Smooth muscle cell (in vitro differentiated cells): ENCODE results near the gene PFKP. TPM values are rescaled to one million over a fixed set of nuclear protein-coding genes. Genes with fewer than 3 reads are reported as not detected.

ENCODE experiments used
- DNase-seq: peaks from one replicate; lab custom pipeline; 2025; ENCODE audit not compliant: unreplicated experiment; lab: John Stamatoyannopoulos, UW
- H2AFZ ChIP-seq: fragments of 200-600 bp; sonication (generic); 2 replicates; pipeline ENCODE4 v1.6.0; 2016; ENCODE audit warnings: antibody characterized with exemption, low read depth, mild to moderate bottlenecking
- H3F3A ChIP-seq: fragments of 200-600 bp; sonication (generic); 2 replicates; pipeline ENCODE4 v1.6.0; 2017; ENCODE audit warnings: antibody characterized with exemption, low read depth
- H3K27ac ChIP-seq: fragments of 200-600 bp; sonication (generic); 2 replicates; pipeline ENCODE4 v1.5.1; 2016; ENCODE audit warnings: low read depth, mild to moderate bottlenecking
- H3K27me3 ChIP-seq: fragments of 200-600 bp; sonication (generic); 2 replicates; pipeline ENCODE4 v1.6.1; 2016; ENCODE audit warnings: low read depth, mild to moderate bottlenecking
- H3K36me3 ChIP-seq: fragments of 200-600 bp; sonication (generic); 2 replicates; pipeline ENCODE4 v1.5.1; 2016; ENCODE audit warnings: low read depth
- H3K4me1 ChIP-seq: fragments of 200-600 bp; sonication (generic); 2 replicates; pipeline ENCODE4 v1.5.1; 2016; ENCODE audit warnings: low read depth
- H3K4me2 ChIP-seq: fragments of 200-600 bp; sonication (generic); 2 replicates; pipeline ENCODE4 v1.6.0; 2016; ENCODE audit warnings: mild to moderate bottlenecking
- H3K4me3 ChIP-seq: fragments of 200-600 bp; sonication (generic); 2 replicates; pipeline ENCODE4 v1.5.1; 2016; ENCODE audit warnings: mild to moderate bottlenecking
- H3K79me2 ChIP-seq: fragments of 200-600 bp; sonication (generic); 2 replicates; pipeline ENCODE4 v1.6.0; 2016; ENCODE audit warnings: low read depth, mild to moderate bottlenecking
- H3K9ac ChIP-seq: fragments of 200-600 bp; sonication (generic); 2 replicates; pipeline ENCODE4 v1.6.0; 2016; ENCODE audit warnings: low read depth
- H3K9me3 ChIP-seq: fragments of 200-600 bp; sonication (generic); replicated peaks from 2 replicates; pipeline ENCODE4 v1.5.1; 2016; ENCODE audit warnings: low read depth
- H4K20me1 ChIP-seq: fragments of 200-600 bp; sonication (generic); 2 replicates; pipeline ENCODE4 v1.6.0; 2016; ENCODE audit warnings: low read depth
- CTCF ChIP-seq: fragments of 200-600 bp; sonication (generic); IDR thresholded peaks from 2 replicates; pipeline ENCODE4 v1.5.1; 2017; ENCODE audit warnings: borderline replicate concordance, mild to moderate bottlenecking, antibody characterized with exemption; ENCODE audit not compliant: insufficient read depth, poor library complexity, severe bottlenecking
- WGBS: methylation state at CpG from one replicate; pipeline ENCODE4 v1.1.7; 2016; ENCODE audit warnings: low lambda C conversion rate; 5-methylcytosine and 5-hydroxymethylcytosine counted together
- polyA plus RNA-seq: library from polyadenylated mRNA; unstranded; fragments of >200 nt; fragmentation: Nextera tagmentation; extraction: Ambion mirVana; gene quantifications from 2 replicates; pipeline ENCODE4 v1.2.1, GENCODE V29; 2016
- total RNA-seq: library from RNA; depleted of rRNA; stranded (reverse); fragments of >200 nt; gene quantifications from 2 replicates; pipeline ENCODE4 v1.2.3, GENCODE V29; 2014

Gene PFKP
- total and polyA plus RNA-seq, 2 experiments from 2014 or later, result 178 to 203 TPM

- H3K4me1 ChIP-seq, result peaks cover 19% of the 10 kb centered on the region
- no peak overlapping the region for H3K4me2 ChIP-seq
- no peaks in the 10 kb centered on the region for H3K27me3 ChIP-seq
- H3F3A ChIP-seq, result peaks cover 13% of the 10 kb centered on the region
- no peak overlapping the region for H3K27ac ChIP-seq
- peaks cover 77% of the 10 kb centered on the region for H4K20me1 ChIP-seq
- no peak for DNase-seq
- no peaks in the 10 kb centered on the region for H3K36me3 ChIP-seq
- H3K4me3 ChIP-seq, result no peak overlapping the region
- H3K9ac ChIP-seq, result no peak overlapping the region
- no peaks in the 10 kb centered on the region for H3K9me3 ChIP-seq
- no peak overlapping the region for H2AFZ ChIP-seq
- TF ChIP-seq CTCF, result no peak
- H3K79me2 ChIP-seq, result peaks cover 92% of the 10 kb centered on the region
- 75% methylated on average over 10 of the region's 10 CpGs for WGBS
Observed at GRCh38 chr10:3074985-3075600, 7.7 kb downstream of the PFKP start.

- Histone ChIP-seq H3K9me3 (no peaks in the 10 kb centered on the region), H3K27ac (no peak overlapping the region), H4K20me1 (peaks cover 85% of the 10 kb centered on the region), H2AFZ (no peak overlapping the region), H3K27me3 (no peaks in the 10 kb centered on the region), H3K4me1 (peaks cover 19% of the 10 kb centered on the region), H3K36me3 (no peaks in the 10 kb centered on the region), H3K4me3 (no peak overlapping the region), H3K4me2 (no peak overlapping the region), H3F3A (peaks cover 9% of the 10 kb centered on the region), H3K9ac (no peak overlapping the region), H3K79me2 (peaks cover 91% of the 10 kb centered on the region)
- TF ChIP-seq CTCF, result no peak
- WGBS, result 94% methylated on average over 15 of the region's 16 CpGs
- no peak for DNase-seq
Observed at GRCh38 chr10:3076138-3076537, 8.8 kb downstream of the PFKP start.

GRCh38 chr10:3077509-3077908 lies 10.2 kb downstream of the PFKP start:
- peaks cover 17% of the 10 kb centered on the region for H3K4me1 ChIP-seq
- no peaks in the 10 kb centered on the region for H3K27me3 ChIP-seq
- no peak overlapping the region for H3K4me3 ChIP-seq
- H3K36me3 ChIP-seq, result no peaks in the 10 kb centered on the region
- peaks cover 88% of the 10 kb centered on the region for H3K79me2 ChIP-seq
- no peaks in the 10 kb centered on the region for H3K9me3 ChIP-seq
- no peak overlapping the region for H2AFZ ChIP-seq
- peaks cover 6% of the 10 kb centered on the region for H3F3A ChIP-seq
- WGBS, result 74% methylated on average over 5 of the region's 5 CpGs
- H3K4me2 ChIP-seq, result no peak overlapping the region
- DNase-seq, result no peak
- H3K27ac ChIP-seq, result no peak overlapping the region
- TF ChIP-seq CTCF, result no peak
- H4K20me1 ChIP-seq, result peaks cover 87% of the 10 kb centered on the region
- no peak overlapping the region for H3K9ac ChIP-seq

- TF ChIP-seq CTCF, result no peak
- Histone ChIP-seq H3K79me2 (peaks cover 87% of the 10 kb centered on the region), H3K4me3 (no peak overlapping the region), H2AFZ (no peak overlapping the region), H3K4me1 (peaks cover 13% of the 10 kb centered on the region), H3K36me3 (no peaks in the 10 kb centered on the region), H3F3A (peaks cover 6% of the 10 kb centered on the region), H3K27me3 (no peaks in the 10 kb centered on the region), H3K9me3 (no peaks in the 10 kb centered on the region), H4K20me1 (peaks cover 82% of the 10 kb centered on the region), H3K9ac (no peak overlapping the region), H3K27ac (no peak overlapping the region), H3K4me2 (no peak overlapping the region)
- no peak for DNase-seq
- 85% methylated on average over 10 of the region's 10 CpGs for WGBS
Observed at GRCh38 chr10:3077940-3078630, 10.7 kb downstream of the PFKP start.
